HepG2 (cell line): Measurements from ENCODE around the gene KRT2. TPM values are rescaled to one million over a fixed set of nuclear protein-coding genes. Genes with fewer than 3 reads are reported as not detected.

Experiments
- ATAC-seq: fragments of 200-7000 bp; cut with Tn5 transposase; 3 replicates; pipeline ENCODE4 v1.9.1; 2020; ENCODE audit warnings: mild to moderate bottlenecking, moderate library complexity
- BruUV-seq: library from RNA; stranded (reverse); fragments of 400-500 nt; replicated peaks from 2 replicates; lab custom pipeline; 2021; lab: Mats Ljungman, UMichigan
- CTCF ChIA-PET: fragments of 300-600 bp; formaldehyde crosslinking; extraction: SDS; loops from one replicate; lab custom pipeline; 2021; ENCODE audit warnings: low total read pairs, inconsistent platforms, low intra/inter-chr PET ratio; lab: Yijun Ruan, JAX
- POLR2A ChIA-PET: fragments of 350-600 bp; sonication (Branson Sonifier 250); formaldehyde crosslinking; loops from one replicate; lab custom pipeline; 2020; ENCODE audit warnings: antibody characterized with exemption, inconsistent platforms; lab: Yijun Ruan, JAX
- DNase-seq: peaks from one replicate; pipeline ENCODE4 v3.0.0-alpha.2; 2015; ENCODE audit warnings: low spot score
- FAIRE-seq: peaks from 3 replicates; lab custom pipeline; 2011; peaks lifted over from hg19 to GRCh38; lab: Jason Lieb, UNC
- H2AFZ ChIP-seq: one replicate; pipeline ENCODE4 v1.6.1; 2011; ENCODE audit warnings: low read length, inconsistent platforms
- H3K27ac ChIP-seq: fragments of 300-600 bp; 3 replicates; pipeline ENCODE4 v1.8.0; 2011; ENCODE audit warnings: mixed run types, mild to moderate bottlenecking, mixed read lengths, low read length, inconsistent platforms; ENCODE audit not compliant: insufficient read depth; ENCODE audit errors: extremely low read length
- H3K27me3 ChIP-seq, 2 experiments: fragments of 200-600 bp in 1 of 2; 2 replicates in 1 of 2; 3 replicates in 1 of 2; pipeline versions ENCODE4 v1.6.0 to v1.8.0; 2011; ENCODE audit warnings: low read length in 2 of 2, mild to moderate bottlenecking in 2 of 2, moderate library complexity in 2 of 2, inconsistent platforms in 1 of 2; ENCODE audit not compliant: insufficient read depth in 2 of 2, control insufficient read depth in 1 of 2
- H3K36me3 ChIP-seq, 2 experiments: fragments of 200-600 bp in 1 of 2; replicated peaks in 1 of 2; 2 replicates in 1 of 2; 3 replicates in 1 of 2; pipeline versions ENCODE4 v1.5.1 to v1.8.0; 2011; ENCODE audit warnings: low read length in 2 of 2, inconsistent platforms in 1 of 2; ENCODE audit not compliant: insufficient read depth in 2 of 2, control insufficient read depth in 1 of 2
- H3K4me1 ChIP-seq: 2 replicates; pipeline ENCODE4 v1.5.1; 2012; ENCODE audit warnings: low read length, inconsistent platforms; ENCODE audit not compliant: insufficient read depth
- H3K4me2 ChIP-seq: 2 replicates; pipeline ENCODE4 v1.6.0; 2011; ENCODE audit warnings: low read depth, low read length, inconsistent platforms
- H3K4me3 ChIP-seq, 3 experiments: fragments of 200-600 bp in 1 of 3; sonication (generic), shearing (Covaris generic) in 1 of 3; replicated peaks in 1 of 3; 2 replicates each; pipeline ENCODE4 v1.5.1; 2011 to 2016; ENCODE audit warnings: low read length in 3 of 3, inconsistent platforms in 2 of 3, low read depth in 2 of 3, mild to moderate bottlenecking in 2 of 3, control low read depth in 1 of 3, mixed read lengths in 1 of 3; ENCODE audit not compliant: insufficient read depth in 1 of 3
- H3K79me2 ChIP-seq: one replicate; pipeline ENCODE4 v1.6.1; 2011; ENCODE audit warnings: low read length, inconsistent platforms; ENCODE audit not compliant: insufficient read depth
- H3K9ac ChIP-seq: 2 replicates; pipeline ENCODE4 v1.6.0; 2011; ENCODE audit warnings: mild to moderate bottlenecking, low read depth, low read length, inconsistent platforms; ENCODE audit not compliant: insufficient read depth
- H3K9me3 ChIP-seq: 2 replicates; pipeline ENCODE4 v1.5.1; 2012; ENCODE audit warnings: mild to moderate bottlenecking, low read length
- H4K20me1 ChIP-seq: 2 replicates; pipeline ENCODE4 v1.6.0; 2011; ENCODE audit warnings: inconsistent platforms, mild to moderate bottlenecking, low read length, moderate library complexity; ENCODE audit not compliant: insufficient read depth
- ATF7 ChIP-seq, 2 experiments: fragments of 450-650 bp in 1 of 2; sonication (generic) in 1 of 2; formaldehyde crosslinking in 1 of 2; IDR thresholded peaks; 2 replicates each; pipeline versions ENCODE4 v1.4.0 to v1.6.1; 2016 to 2020; ENCODE audit warnings: antibody characterized with exemption in 1 of 2, mild to moderate bottlenecking in 1 of 2, missing genetic modification reagents in 1 of 2
- CREB1 ChIP-seq, 2 experiments: fragments of 450-650 bp in 1 of 2; IDR thresholded peaks; 2 replicates each; pipeline ENCODE4 v1.6.1; 2016 to 2017; ENCODE audit warnings: control low read depth in 1 of 2, mild to moderate bottlenecking in 1 of 2, missing compliant biosample characterization in 1 of 2, missing genetic modification characterization in 1 of 2
- GATAD2A ChIP-seq: IDR thresholded peaks from 2 replicates; pipeline ENCODE4 v1.6.1; 2016
- RAD51 ChIP-seq: fragments of 450-650 bp; IDR thresholded peaks from 2 replicates; pipeline ENCODE4 v1.6.1; 2016; ENCODE audit warnings: borderline replicate concordance
- TCF12 ChIP-seq, 2 experiments: fragments of 450-650 bp in 1 of 2; sonication (generic) in 1 of 2; formaldehyde crosslinking in 1 of 2; IDR thresholded peaks; 2 replicates each; pipeline versions ENCODE4 v1.6.1 to v1.8.0; 2017 to 2022; ENCODE audit warnings: antibody characterized with exemption in 1 of 2, mild to moderate bottlenecking in 1 of 2, missing genetic modification reagents in 1 of 2, moderate library complexity in 1 of 2
- ZBTB44 ChIP-seq: sonication (generic); formaldehyde crosslinking; IDR thresholded peaks from 2 replicates; pipeline ENCODE4 v1.4.0; 2020; ENCODE audit warnings: missing genetic modification reagents
- ZNF234 ChIP-seq: sonication (generic); formaldehyde crosslinking; conservative IDR thresholded peaks from 2 replicates; pipeline ENCODE4 v1.5.1; 2020; ENCODE audit warnings: mild to moderate bottlenecking, missing genetic modification reagents
- ZNF672 ChIP-seq: sonication (generic); formaldehyde crosslinking; IDR thresholded peaks from 2 replicates; pipeline ENCODE4 v1.8.1; 2022; ENCODE audit warnings: missing genetic modification reagents
- WGBS: methylation state at CpG from one replicate; pipeline ENCODE4 v1.1.6; 2017; ENCODE audit warnings: low lambda C conversion rate; 5-methylcytosine and 5-hydroxymethylcytosine counted together
- in situ Hi-C: cut with HindIII; loops from 2 replicates; pipeline ENCODE4 v1.10.0; 2017; ENCODE audit warnings: low pct_unique_long_range_greater_than_20kb; ENCODE audit not compliant: extremely low pct_ligation_motif_present
- intact Hi-C: fragments of 100-400 bp; cut with micrococcal nuclease; formaldehyde crosslinking; loops from one replicate; pipeline ENCODE4 v1.10.0; 2022; ENCODE audit not compliant: unreplicated experiment
- polyA plus RNA-seq, 8 experiments: library from polyadenylated mRNA; depleted of rRNA in 3 of 8; stranded (reverse) in 7 of 8; unstranded in 1 of 8; fragments of >200 nt; fragmentation: Illumina TruSeq in 4 of 8; extraction: Trizol in 4 of 8; gene quantifications; 2 replicates each; pipeline versions ENCODE4 v1.2.1 to v1.2.3, GENCODE V29; 2011 to 2016; ENCODE audit warnings: low read depth in 4 of 8, missing spikeins in 1 of 8, mixed read lengths in 1 of 8; ENCODE audit not compliant: insufficient read depth in 1 of 8
- total RNA-seq, 5 experiments: library from RNA; depleted of rRNA; stranded (reverse); fragments of >200 nt; fragmentation: Illumina TruSeq; extraction: Trizol; gene quantifications; 2 replicates each; pipeline ENCODE4 v1.2.3, GENCODE V29; 2016; ENCODE audit warnings: low read depth in 1 of 5

KRT2 gene
- total and polyA plus RNA-seq, 2 of the 13 experiments (the other 11 are each of a cell fraction or from before 2014, with no cell fraction given) = not detected

- H4K20me1 ChIP-seq = no peaks in the 10 kb centered on the region
- H3K4me1 ChIP-seq = no peaks in the 10 kb centered on the region
- in situ Hi-C loops (no loop called here), intact Hi-C loops (no loop called here)
- no peak overlapping the region for H3K4me2 ChIP-seq
- peaks cover 0 to 24% of the 10 kb centered on the region in 2 experiments; a peak in 1 of 5 replicates for H3K27me3 ChIP-seq
- H3K79me2 ChIP-seq = no peaks in the 10 kb centered on the region
- no peak overlapping the region for H2AFZ ChIP-seq
- ChIA-PET CTCF (no interaction called here), POLR2A (no interaction called here)
- DNase-seq (no peak), ATAC-seq (no peak), FAIRE-seq (no peak)
- no peak overlapping the region for H3K9ac ChIP-seq
- TF ChIP-seq TCF12 (IDR thresholded peaks at IDR 0.05) (no peak), TCF12 (CRISPR knock-in tag; IDR thresholded peaks at IDR 0.05) (no peak)
- BruUV-seq = no TSS peak
- no peaks in the 10 kb centered on the region for H3K9me3 ChIP-seq
- H3K36me3 ChIP-seq = no peaks in the 10 kb centered on the region
- no peak overlapping the region for H3K4me3 ChIP-seq
- 56% methylated on average over 4 of the region's 4 CpGs for WGBS
- H3K27ac ChIP-seq = no peak overlapping the region
These were observed 22.4 kb upstream of the KRT2 start for GRCh38 chr12:52674433-52674775.

GRCh38 chr12:52673713-52674432 is 21.9 kb upstream of the KRT2 start:
- Histone ChIP-seq H4K20me1 (no peaks in the 10 kb centered on the region), H3K27me3 (peaks cover 0 to 24% of the 10 kb centered on the region in 2 experiments; a peak in 1 of 5 replicates), H3K4me2 (no peak overlapping the region), H3K9me3 (no peaks in the 10 kb centered on the region), H3K27ac (no peak overlapping the region), H3K36me3 (no peaks in the 10 kb centered on the region), H3K79me2 (no peaks in the 10 kb centered on the region), H3K9ac (no peak overlapping the region), H3K4me3 (no peak overlapping the region), H3K4me1 (no peaks in the 10 kb centered on the region), H2AFZ (no peak overlapping the region)
- no peak for TF ChIP-seq ZNF234 (CRISPR knock-in tag)
- no peak for TF ChIP-seq RAD51
- TF ChIP-seq ZNF672 (CRISPR knock-in tag) = no peak
- peak; percentile 93 for TF ChIP-seq CREB1 (IDR thresholded peaks at IDR 0.05)
- no peak for TF ChIP-seq CREB1 (CRISPR knock-in tag; IDR thresholded peaks at IDR 0.05)
- no peak for TF ChIP-seq ZBTB44 (CRISPR knock-in tag)
- TF ChIP-seq ATF7 (IDR thresholded peaks at IDR 0.05) = peak; percentile 93
- no peak for TF ChIP-seq ATF7 (CRISPR knock-in tag; IDR thresholded peaks at IDR 0.05)
- no peak for TF ChIP-seq GATAD2A
- no peak for FAIRE-seq
- no peak for ATAC-seq
- WGBS = 6% methylated on average over 3 of the region's 3 CpGs
- POLR2A ChIA-PET = no interaction called here
- CTCF ChIA-PET = no interaction called here
- intact Hi-C loops = no loop called here
- in situ Hi-C loops = no loop called here
- no TSS peak for BruUV-seq
- no peak for DNase-seq
